GM12878 (cell line): ENCODE data around the gene TBATA. TPM values are rescaled to one million over a fixed set of nuclear protein-coding genes. Genes with fewer than 3 reads are reported as not detected.

Experiments used
- ATAC-seq: fragments of 200-7000 bp; cut with Tn5 transposase; 3 replicates; pipeline ENCODE4 v1.9.1; 2020; ENCODE audit warnings: mild to moderate bottlenecking, moderate library complexity
- BruUV-seq: library from RNA; stranded (reverse); fragments of 400-500 nt; replicated peaks from 2 replicates; lab custom pipeline; 2021; lab: Mats Ljungman, UMichigan
- CTCF ChIA-PET: fragments of 300-600 bp; sonication (Branson Sonifier 250); formaldehyde crosslinking; extraction: SDS; loops from one replicate; lab custom pipeline; 2021; ENCODE audit warnings: inconsistent platforms; lab: Yijun Ruan, JAX
- POLR2A ChIA-PET: fragments of 350-600 bp; formaldehyde crosslinking; extraction: SDS; loops from one replicate; lab custom pipeline; 2021; ENCODE audit warnings: inconsistent platforms; lab: Charles Lee
- RAD21 ChIA-PET: fragments of 300-600 bp; sonication (Branson Sonifier 250); formaldehyde crosslinking; loops from one replicate; lab custom pipeline; 2023; ENCODE audit warnings: antibody characterized with exemption; ENCODE audit not compliant: unreplicated experiment; lab: Charles Lee
- SMC1A ChIA-PET: fragments of 300-600 bp; sonication (Branson Sonifier 250); formaldehyde crosslinking; loops from one replicate; lab custom pipeline; 2023; ENCODE audit not compliant: unreplicated experiment, uncharacterized antibody; lab: Charles Lee
- DNase-seq: peaks from one replicate; pipeline ENCODE4 v3.0.0-alpha.2; 2011; ENCODE audit warnings: low read depth, low spot score
- FAIRE-seq: peaks from 3 replicates; lab custom pipeline; 2011; peaks lifted over from hg19 to GRCh38; lab: Jason Lieb, UNC
- H2AFZ ChIP-seq: 2 replicates; pipeline ENCODE4 v1.6.0; 2011; ENCODE audit warnings: low read depth, low read length, control low read depth; ENCODE audit not compliant: control insufficient read depth
- H3K27ac ChIP-seq: 2 replicates; pipeline ENCODE4 v1.5.1; 2011; ENCODE audit warnings: control low read depth; ENCODE audit not compliant: control insufficient read depth, insufficient read depth
- H3K27me3 ChIP-seq, 2 experiments: replicated peaks in 1 of 2; 2 replicates each; pipeline versions ENCODE4 v1.6.0 to v1.6.1; 2011; ENCODE audit warnings: low read length in 1 of 2; ENCODE audit not compliant: control insufficient read depth in 2 of 2, insufficient read depth in 2 of 2
- H3K36me3 ChIP-seq, 2 experiments: 2 replicates each; pipeline ENCODE4 v1.5.1; 2011; ENCODE audit warnings: low read length in 1 of 2; ENCODE audit not compliant: control insufficient read depth in 2 of 2, insufficient read depth in 2 of 2
- H3K4me1 ChIP-seq: 2 replicates; pipeline ENCODE4 v1.6.1; 2011; ENCODE audit warnings: mild to moderate bottlenecking, low read length, moderate library complexity, mixed read lengths; ENCODE audit not compliant: control insufficient read depth, insufficient read depth
- H3K4me2 ChIP-seq: 2 replicates; pipeline ENCODE4 v1.6.0; 2011; ENCODE audit warnings: control low read depth; ENCODE audit not compliant: control insufficient read depth, insufficient read depth
- H3K4me3 ChIP-seq: fragments of 200-600 bp; sonication (generic); 2 replicates; pipeline ENCODE4 v1.5.1; 2016
- H3K79me2 ChIP-seq: 2 replicates; pipeline ENCODE4 v1.6.0; 2011; ENCODE audit warnings: low read length; ENCODE audit not compliant: control insufficient read depth, insufficient read depth
- H3K9ac ChIP-seq: 2 replicates; pipeline ENCODE4 v1.8.0; 2011; ENCODE audit warnings: low read length, control low read depth, mixed read lengths; ENCODE audit not compliant: control insufficient read depth, insufficient read depth
- H3K9me3 ChIP-seq: replicated peaks from 3 replicates; pipeline ENCODE4 v1.5.1; 2011; ENCODE audit warnings: mild to moderate bottlenecking, low read length; ENCODE audit not compliant: control insufficient read depth, insufficient read depth
- H4K20me1 ChIP-seq: 2 replicates; pipeline ENCODE4 v1.6.0; 2011; ENCODE audit not compliant: control insufficient read depth, insufficient read depth
- HDAC2 ChIP-seq: fragments of 200-600 bp; sonication (generic); IDR thresholded peaks from 2 replicates; pipeline ENCODE4 v1.6.1; 2017
- SPI1 ChIP-seq: IDR thresholded peaks from 2 replicates; pipeline ENCODE4 v1.6.1; 2011; ENCODE audit warnings: low read depth, mild to moderate bottlenecking, low read length, moderate library complexity, borderline replicate concordance; ENCODE audit not compliant: insufficient read depth
- WGBS: methylation state at CpG from one replicate; pipeline ENCODE4 v1.1.6; 2016; ENCODE audit warnings: low lambda C conversion rate; ENCODE audit not compliant: insufficient replicate concordance, insufficient coverage; ENCODE audit errors: missing lambda C conversion rate; 5-methylcytosine and 5-hydroxymethylcytosine counted together
- in situ Hi-C: fragments of 300-500 bp; cut with MboI; formaldehyde crosslinking; loops from 9 replicates; pipeline ENCODE4 v1.14.3; 2018; ENCODE audit warnings: mixed read lengths
- intact Hi-C: fragments of 100-400 bp; cut with micrococcal nuclease; formaldehyde crosslinking; loops from one replicate; pipeline ENCODE4 v1.14.2; 2022; ENCODE audit not compliant: unreplicated experiment
- polyA plus RNA-seq, 11 experiments: library from polyadenylated mRNA; depleted of rRNA in 4 of 11; unstranded in 6 of 11; stranded (reverse) in 5 of 11; fragments of >200 nt; fragmentation: Nextera tagmentation in 4 of 11; fragmentation: Illumina TruSeq in 1 of 11; extraction: Ambion mirVana in 4 of 11; extraction: Trizol in 1 of 11; gene quantifications; 1 replicate in 1 of 11; 2 replicates in 10 of 11; pipeline versions ENCODE4 v1.2.1 to v1.2.3, GENCODE V29; 2011 to 2016; ENCODE audit warnings: inconsistent platforms in 2 of 11, missing spikeins in 2 of 11, low read depth in 1 of 11
- total RNA-seq, 4 experiments: library from RNA; depleted of rRNA in 3 of 4; stranded (reverse); fragments of >200 nt in 3 of 4; fragmentation: Illumina TruSeq in 1 of 4; extraction: Trizol in 1 of 4; gene quantifications; 2 replicates each; pipeline versions ENCODE4 v1.2.1 to v1.2.3, GENCODE V29; 2013 to 2021
- TF ChIP-seq, protein P1 (sequence below): fragments of 450-650 bp; IDR thresholded peaks from 2 replicates; pipeline ENCODE4 v1.6.1; 2017; ENCODE audit warnings: mild to moderate bottlenecking, low read depth, inconsistent platforms; ENCODE audit not compliant: poor library complexity, severe bottlenecking
- TF ChIP-seq, protein P2 (sequence below): fragments of 450-650 bp; IDR thresholded peaks from 2 replicates; pipeline ENCODE4 v1.6.1; 2014; ENCODE audit warnings: mild to moderate bottlenecking
- TF ChIP-seq, protein P3 (sequence below): fragments of 450-650 bp; IDR thresholded peaks from 2 replicates; pipeline ENCODE4 v1.6.1; 2016; ENCODE audit warnings: mild to moderate bottlenecking

The TBATA gene
- total and polyA plus RNA-seq, 10 of the 15 experiments (the other 5 are each of a cell fraction or from before 2014, with no cell fraction given) = not detected

GRCh38 chr10:70773965-70774809, 11.0 kb downstream of the TBATA start:
- Histone ChIP-seq H3K9me3 (no peaks in the 10 kb centered on the region), H3K27me3 (no peaks in the 10 kb centered on the region; a peak in 1 of 4 replicates), H3K36me3 (no peaks in the 10 kb centered on the region), H3K27ac (no peak overlapping the region), H4K20me1 (no peaks in the 10 kb centered on the region), H3K4me3 (no peak overlapping the region), H3K4me1 (no peaks in the 10 kb centered on the region), H2AFZ (no peak overlapping the region), H3K79me2 (no peaks in the 10 kb centered on the region), H3K9ac (no peak overlapping the region), H3K4me2 (no peak overlapping the region)
- in situ Hi-C loops (no loop called here), intact Hi-C loops (no loop called here)
- CTCF ChIA-PET = no interaction called here
- TF ChIP-seq, protein P1, sequence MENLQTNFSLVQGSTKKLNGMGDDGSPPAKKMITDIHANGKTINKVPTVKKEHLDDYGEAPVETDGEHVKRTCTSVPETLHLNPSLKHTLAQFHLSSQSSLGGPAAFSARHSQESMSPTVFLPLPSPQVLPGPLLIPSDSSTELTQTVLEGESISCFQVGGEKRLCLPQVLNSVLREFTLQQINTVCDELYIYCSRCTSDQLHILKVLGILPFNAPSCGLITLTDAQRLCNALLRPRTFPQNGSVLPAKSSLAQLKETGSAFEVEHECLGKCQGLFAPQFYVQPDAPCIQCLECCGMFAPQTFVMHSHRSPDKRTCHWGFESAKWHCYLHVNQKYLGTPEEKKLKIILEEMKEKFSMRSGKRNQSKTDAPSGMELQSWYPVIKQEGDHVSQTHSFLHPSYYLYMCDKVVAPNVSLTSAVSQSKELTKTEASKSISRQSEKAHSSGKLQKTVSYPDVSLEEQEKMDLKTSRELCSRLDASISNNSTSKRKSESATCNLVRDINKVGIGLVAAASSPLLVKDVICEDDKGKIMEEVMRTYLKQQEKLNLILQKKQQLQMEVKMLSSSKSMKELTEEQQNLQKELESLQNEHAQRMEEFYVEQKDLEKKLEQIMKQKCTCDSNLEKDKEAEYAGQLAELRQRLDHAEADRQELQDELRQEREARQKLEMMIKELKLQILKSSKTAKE = no peak
- TF ChIP-seq, protein P2, sequence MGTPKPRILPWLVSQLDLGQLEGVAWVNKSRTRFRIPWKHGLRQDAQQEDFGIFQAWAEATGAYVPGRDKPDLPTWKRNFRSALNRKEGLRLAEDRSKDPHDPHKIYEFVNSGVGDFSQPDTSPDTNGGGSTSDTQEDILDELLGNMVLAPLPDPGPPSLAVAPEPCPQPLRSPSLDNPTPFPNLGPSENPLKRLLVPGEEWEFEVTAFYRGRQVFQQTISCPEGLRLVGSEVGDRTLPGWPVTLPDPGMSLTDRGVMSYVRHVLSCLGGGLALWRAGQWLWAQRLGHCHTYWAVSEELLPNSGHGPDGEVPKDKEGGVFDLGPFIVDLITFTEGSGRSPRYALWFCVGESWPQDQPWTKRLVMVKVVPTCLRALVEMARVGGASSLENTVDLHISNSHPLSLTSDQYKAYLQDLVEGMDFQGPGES = no peak
- TF ChIP-seq, protein P3, sequence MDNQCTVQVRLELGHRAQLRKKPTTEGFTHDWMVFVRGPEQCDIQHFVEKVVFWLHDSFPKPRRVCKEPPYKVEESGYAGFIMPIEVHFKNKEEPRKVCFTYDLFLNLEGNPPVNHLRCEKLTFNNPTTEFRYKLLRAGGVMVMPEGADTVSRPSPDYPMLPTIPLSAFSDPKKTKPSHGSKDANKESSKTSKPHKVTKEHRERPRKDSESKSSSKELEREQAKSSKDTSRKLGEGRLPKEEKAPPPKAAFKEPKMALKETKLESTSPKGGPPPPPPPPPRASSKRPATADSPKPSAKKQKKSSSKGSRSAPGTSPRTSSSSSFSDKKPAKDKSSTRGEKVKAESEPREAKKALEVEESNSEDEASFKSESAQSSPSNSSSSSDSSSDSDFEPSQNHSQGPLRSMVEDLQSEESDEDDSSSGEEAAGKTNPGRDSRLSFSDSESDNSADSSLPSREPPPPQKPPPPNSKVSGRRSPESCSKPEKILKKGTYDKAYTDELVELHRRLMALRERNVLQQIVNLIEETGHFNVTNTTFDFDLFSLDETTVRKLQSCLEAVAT = no peak
- TF ChIP-seq HDAC2 = no peak
- no peak for TF ChIP-seq SPI1
- SMC1A ChIA-PET = no interaction called here
- POLR2A ChIA-PET = interaction anchor here (0.6 to 0.9 kb wide), 2 partner anchors 97 to 1464 kb away, joined by 3 to 4 read pairs; no protein-coding TSS in a partner anchor
- RAD21 ChIA-PET = no interaction called here
- FAIRE-seq = no peak
- ATAC-seq = no peak
- WGBS = 32% methylated on average over 12 of the region's 14 CpGs
- no peak for DNase-seq
- no TSS peak for BruUV-seq
